CD4-positive, CD25-positive, alpha-beta regulatory T cell (primary cell): ENCODE data around the gene B3GNT2. TPM values are rescaled to one million over a fixed set of nuclear protein-coding genes. Genes with fewer than 3 reads are reported as not detected.
"Not testable (repeated sequence)": the region's sequence is repeated elsewhere in the genome, so short reads cannot be mapped to it uniquely, and the experiment has no call there.

Source experiments
- ATAC-seq, 2 donors: fragments of 150-1000 bp; cut with Tn5 transposase; one replicate each; pipeline ENCODE4 v1.10.0; 2021; ENCODE audit warnings: low read depth in 2 of 2, moderate number of reproducible peaks in 2 of 2, moderate library complexity in 1 of 2
- DNase-seq, 3 donors: peaks; one replicate each; pipeline versions ENCODE4 v3.0.0 to v3.0.0-alpha.2; 2012 to 2022; ENCODE audit warnings: mixed read lengths in 1 of 3
- H3K27ac ChIP-seq: one replicate; pipeline ENCODE4 v1.7.0; 2013; ENCODE audit warnings: mild to moderate bottlenecking, low read length; ENCODE audit not compliant: insufficient read depth, poor library complexity, severe bottlenecking
- H3K27me3 ChIP-seq: one replicate; pipeline ENCODE4 v1.7.0; 2013; ENCODE audit warnings: low read length; ENCODE audit not compliant: control insufficient read depth, insufficient read depth
- H3K36me3 ChIP-seq: one replicate; pipeline ENCODE4 v1.7.0; 2013; ENCODE audit warnings: mild to moderate bottlenecking, low read length, moderate library complexity; ENCODE audit not compliant: control insufficient read depth, insufficient read depth
- H3K4me1 ChIP-seq: 2 replicates; pipeline ENCODE4 v1.7.0; 2013; ENCODE audit warnings: mild to moderate bottlenecking, low read length; ENCODE audit not compliant: insufficient read depth, control insufficient read depth, poor library complexity, severe bottlenecking
- H3K4me3 ChIP-seq: one replicate; pipeline ENCODE4 v1.7.0; 2013; ENCODE audit warnings: low read depth, mild to moderate bottlenecking, low read length, moderate library complexity
- H3K9me3 ChIP-seq, 2 experiments: 1 replicate in 1 of 2; 2 replicates in 1 of 2; pipeline ENCODE4 v1.7.0; 2013; ENCODE audit warnings: low read length in 2 of 2, mild to moderate bottlenecking in 1 of 2, moderate library complexity in 1 of 2; ENCODE audit not compliant: control insufficient read depth in 2 of 2
- H3K27ac Mint-ChIP-seq, 3 donors: one replicate each; pipeline ENCODE4 v1.8.0; 2020 to 2022; ENCODE audit warnings: mild to moderate bottlenecking in 3 of 3, mixed read lengths in 3 of 3, moderate library complexity in 2 of 3
- H3K27me3 Mint-ChIP-seq: one replicate; pipeline ENCODE4 v1.8.0; 2022; ENCODE audit warnings: mild to moderate bottlenecking, mixed read lengths
- H3K36me3 Mint-ChIP-seq: one replicate; pipeline ENCODE4 v1.8.0; 2020; ENCODE audit warnings: mixed read lengths
- H3K4me1 Mint-ChIP-seq, 4 donors: one replicate each; pipeline ENCODE4 v1.8.0; 2020 to 2022; ENCODE audit warnings: mixed read lengths in 4 of 4, mild to moderate bottlenecking in 1 of 4
- H3K4me3 Mint-ChIP-seq, 4 donors: one replicate each; pipeline ENCODE4 v1.8.0; 2020 to 2022; ENCODE audit warnings: mild to moderate bottlenecking in 4 of 4, mixed read lengths in 4 of 4, moderate library complexity in 3 of 4
- H3K9me3 Mint-ChIP-seq, 7 donors: one replicate each; pipeline ENCODE4 v1.8.0; 2020 to 2022; ENCODE audit warnings: mixed read lengths in 7 of 7, mild to moderate bottlenecking in 3 of 7, moderate library complexity in 2 of 7
- polyA plus RNA-seq, 4 donors: library from polyadenylated mRNA; unstranded; fragments of 300-500 nt; fragmentation: Illumina TruSeq; gene quantifications; one replicate each; pipeline ENCODE4 v1.2.3, GENCODE V29; 2021
- total RNA-seq: library from RNA; stranded (reverse); gene quantifications from one replicate; pipeline ENCODE4 v1.2.3, GENCODE V29; 2022

Gene B3GNT2
- total and polyA plus RNA-seq, 5 donors from 2014 or later: 34.8 to 61.5 (median 40.1) TPM

- ATAC-seq (no peak), DNase-seq (peak in 1 of 3 donors; percentile 27)
- Histone ChIP-seq H3K4me3 (peak overlapping the region; percentile 90), H3K27me3 (no peaks in the 10 kb centered on the region), H3K4me1 (peaks cover 72% of the 10 kb centered on the region), H3K27ac (peak overlapping the region; percentile 87), H3K36me3 (no peaks in the 10 kb centered on the region), H3K9me3 (no peaks in the 10 kb centered on the region)
- Mint-ChIP-seq H3K4me3 (peak overlapping the region; percentile 91 to 100 (median 94)), H3K27ac (peak overlapping the region; percentile 32 to 93 (median 49)), H3K9me3 (no peaks in the 10 kb centered on the region), H3K4me1 (peaks cover 31 to 72% (median 52%) of the 10 kb centered on the region in 4 donors), H3K27me3 (peaks cover under 1% of the 10 kb centered on the region), H3K36me3 (peaks cover 4% of the 10 kb centered on the region)
Measured at GRCh38 chr2:62197925-62198633, 2.2 kb downstream of the B3GNT2 start.

DNA sequence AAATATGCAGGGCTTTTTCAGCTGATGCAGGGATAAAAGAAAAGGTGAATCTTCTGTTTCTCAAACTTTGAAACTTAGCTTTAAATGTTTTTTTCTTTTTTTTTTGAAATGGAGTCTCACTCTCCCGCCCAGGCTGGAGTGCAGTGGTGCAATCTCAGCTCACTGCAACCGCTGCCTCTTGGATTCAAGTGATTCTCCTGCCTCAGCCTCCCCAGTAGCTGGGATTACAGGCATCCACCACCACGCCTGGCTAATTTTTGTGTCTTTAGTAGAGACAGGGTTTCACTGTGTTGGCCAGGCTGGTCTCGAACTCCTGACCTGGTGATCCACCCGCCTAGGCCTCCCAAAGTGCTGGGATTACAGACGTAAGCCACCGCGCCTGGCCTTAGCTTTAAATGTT, 2.9 kb downstream of the B3GNT2 start:
- DNase-seq, ATAC-seq, H3K27me3 ChIP-seq, H3K9me3 ChIP-seq, H3K27me3 Mint-ChIP-seq, H3K36me3 Mint-ChIP-seq, H3K36me3 ChIP-seq, H3K9me3 Mint-ChIP-seq: not testable (repeated sequence)
- H3K4me3 Mint-ChIP-seq: peak overlapping the region; percentile 91 to 100 (median 94)
- Histone ChIP-seq H3K4me3 (peak overlapping the region; percentile 90), H3K27ac (peak overlapping the region; percentile 87), H3K4me1 (peaks cover 80% of the 10 kb centered on the region)
- H3K4me1 Mint-ChIP-seq: peaks cover 33 to 76% (median 59%) of the 10 kb centered on the region in 4 donors
- peak overlapping the region; percentile 49 to 93 (median 85) for H3K27ac Mint-ChIP-seq

- peaks cover 4% of the 10 kb centered on the region for H3K36me3 Mint-ChIP-seq
- H3K4me1 Mint-ChIP-seq: peaks cover 35 to 76% (median 64%) of the 10 kb centered on the region in 4 donors
- Histone ChIP-seq H3K27me3 (no peaks in the 10 kb centered on the region), H3K4me1 (peaks cover 86% of the 10 kb centered on the region), H3K27ac (peak overlapping the region; percentile 87), H3K4me3 (peak overlapping the region; percentile 90), H3K36me3 (no peaks in the 10 kb centered on the region), H3K9me3 (no peaks in the 10 kb centered on the region)
- ATAC-seq (no peak), DNase-seq (peak in 1 of 3 donors; percentile 38)
- peak overlapping the region; percentile 49 to 87 (median 85) for H3K27ac Mint-ChIP-seq
- H3K4me3 Mint-ChIP-seq: peak overlapping the region; percentile 91 to 100 (median 94)
- no peaks in the 10 kb centered on the region for H3K27me3 Mint-ChIP-seq
- no peaks in the 10 kb centered on the region for H3K9me3 Mint-ChIP-seq
Measured at GRCh38 chr2:62199392-62200125, 3.6 kb downstream of the B3GNT2 start.

DNA sequence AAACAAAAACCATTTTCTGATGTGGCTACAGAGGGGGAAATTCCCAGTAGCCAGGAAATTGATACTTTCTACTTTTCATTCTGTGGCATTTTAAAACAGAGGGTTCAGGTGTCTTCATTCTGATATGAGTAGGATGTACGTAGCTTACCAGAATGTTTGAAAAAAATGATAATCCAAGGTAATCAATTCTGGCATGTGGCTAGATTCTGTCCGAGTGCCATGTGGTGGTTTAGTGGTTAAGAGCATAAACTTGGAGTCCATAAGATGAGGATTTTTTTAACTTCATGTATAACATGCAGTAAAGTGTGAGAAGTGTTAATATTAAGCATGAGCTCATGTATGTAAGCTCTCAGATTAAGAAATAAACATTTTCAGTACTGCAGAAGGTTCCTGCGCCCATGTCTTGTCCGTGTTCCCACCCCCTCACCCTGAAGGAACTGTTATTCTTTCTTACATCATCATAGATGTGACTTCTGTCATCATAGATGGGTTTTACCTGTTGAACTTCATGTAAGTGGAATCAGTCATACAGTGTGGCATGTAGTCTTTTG, 4.5 kb downstream of the B3GNT2 start:
- Mint-ChIP-seq H3K9me3 (no peaks in the 10 kb centered on the region), H3K4me1 (peaks cover 43 to 79% (median 71%) of the 10 kb centered on the region in 4 donors), H3K36me3 (peaks cover 4% of the 10 kb centered on the region), H3K4me3 (peak overlapping the region; percentile 91 to 100 (median 94)), H3K27ac (peak overlapping the region; percentile 49 to 87 (median 72)), H3K27me3 (no peaks in the 10 kb centered on the region)
- ATAC-seq (no peak), DNase-seq (peak in 2 of 3 donors; percentile 34 to 57)
- Histone ChIP-seq H3K4me1 (peaks cover 84% of the 10 kb centered on the region), H3K27me3 (no peaks in the 10 kb centered on the region), H3K27ac (peak overlapping the region; percentile 87), H3K9me3 (no peaks in the 10 kb centered on the region), H3K36me3 (no peaks in the 10 kb centered on the region), H3K4me3 (peak overlapping the region; percentile 90)

- Histone ChIP-seq H3K36me3 (no peaks in the 10 kb centered on the region), H3K27ac (peak overlapping the region; percentile 87), H3K27me3 (no peaks in the 10 kb centered on the region), H3K4me3 (peak overlapping the region; percentile 90), H3K9me3 (no peaks in the 10 kb centered on the region), H3K4me1 (peaks cover 85% of the 10 kb centered on the region)
- Mint-ChIP-seq H3K9me3 (no peaks in the 10 kb centered on the region), H3K27ac (peak overlapping the region; percentile 49 to 87 (median 72)), H3K4me1 (peaks cover 44 to 84% (median 76%) of the 10 kb centered on the region in 4 donors), H3K4me3 (peak overlapping the region; percentile 91 to 100 (median 94)), H3K36me3 (peaks cover 4% of the 10 kb centered on the region), H3K27me3 (no peaks in the 10 kb centered on the region)
- no peak for DNase-seq
- ATAC-seq: no peak
Measured at GRCh38 chr2:62200868-62201267, 5.0 kb downstream of the B3GNT2 start.

DNA sequence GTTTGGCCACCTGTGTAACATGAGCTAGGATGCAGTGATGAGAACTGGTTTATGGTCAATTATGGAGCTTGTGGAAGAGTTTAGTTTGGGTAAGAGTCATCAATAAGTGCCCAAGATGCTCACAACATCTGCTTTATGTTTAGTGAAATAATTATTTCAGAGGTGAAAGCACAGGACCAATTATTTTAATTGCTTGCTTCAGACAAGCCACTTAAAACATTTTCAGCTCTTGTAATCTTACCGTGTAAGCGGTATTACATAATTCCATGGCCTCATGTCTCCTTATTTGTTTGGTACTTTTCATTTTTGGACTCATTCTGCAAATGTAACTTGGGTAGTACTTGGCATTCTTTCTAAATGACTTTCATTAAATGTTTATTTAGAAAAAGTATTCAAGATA, 5.4 kb downstream of the B3GNT2 start:
- peaks cover 89% of the 10 kb centered on the region for H3K4me1 ChIP-seq
- ATAC-seq: no peak

DNA sequence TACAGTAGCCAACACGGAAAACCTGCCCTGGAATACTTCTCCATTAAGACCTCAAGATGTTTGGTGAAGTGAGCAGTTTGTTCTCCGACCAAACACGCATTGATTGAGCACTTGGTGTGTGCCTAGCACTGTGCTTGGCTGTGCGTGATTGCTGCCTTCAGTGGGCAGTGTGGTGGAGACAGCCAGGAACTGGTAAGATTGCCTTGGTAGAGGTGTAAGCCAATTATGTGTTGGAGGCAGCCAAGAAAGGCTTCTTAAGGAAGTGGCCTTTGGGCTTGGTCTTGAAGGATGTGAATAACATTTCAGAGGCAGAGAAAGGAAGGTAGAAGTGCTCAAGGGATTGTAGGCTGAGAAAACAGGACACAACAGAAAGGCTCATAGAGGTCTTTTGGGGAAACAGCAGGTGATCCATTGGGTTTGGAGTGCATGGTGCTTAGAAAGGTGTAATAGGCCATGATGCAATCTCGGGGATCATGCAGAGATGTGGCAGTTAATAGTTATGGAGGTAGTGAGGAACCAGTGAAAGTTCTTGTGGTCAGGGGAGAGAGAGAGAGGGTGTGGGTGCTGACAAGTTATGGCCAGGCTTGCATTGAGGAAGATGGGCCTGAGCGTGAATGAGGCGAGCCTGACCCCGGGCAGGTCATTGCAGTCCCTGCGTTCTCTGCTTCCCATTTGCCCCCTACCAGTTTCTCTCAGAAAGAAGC, 6.3 kb downstream of the B3GNT2 start:
- Mint-ChIP-seq H3K9me3 (no peaks in the 10 kb centered on the region), H3K4me1 (peaks cover 55 to 96% (median 84%) of the 10 kb centered on the region in 4 donors), H3K27ac (peak overlapping the region; percentile 49 to 89 (median 59)), H3K27me3 (no peaks in the 10 kb centered on the region), H3K36me3 (peaks cover 11% of the 10 kb centered on the region), H3K4me3 (peak overlapping the region; percentile 10 to 91 (median 70))
- peak in 1 of 3 donors; percentile 54 for DNase-seq
- Histone ChIP-seq H3K27me3 (no peaks in the 10 kb centered on the region), H3K36me3 (no peaks in the 10 kb centered on the region), H3K4me1 (peaks cover 97% of the 10 kb centered on the region), H3K27ac (peak overlapping the region; percentile 18), H3K9me3 (no peaks in the 10 kb centered on the region), H3K4me3 (peak overlapping the region; percentile 90)
- ATAC-seq: no peak

More for the DNA sequence above, 5.4 kb downstream of the B3GNT2 start:
- peak overlapping the region; percentile 87 for H3K27ac ChIP-seq
- H3K36me3 Mint-ChIP-seq: peaks cover 4% of the 10 kb centered on the region
- DNase-seq: no peak
- peak overlapping the region; percentile 49 to 87 (median 72) for H3K27ac Mint-ChIP-seq
- H3K4me1 Mint-ChIP-seq: peaks cover 46 to 88% (median 79%) of the 10 kb centered on the region in 4 donors
- no peaks in the 10 kb centered on the region for H3K36me3 ChIP-seq
- H3K4me3 Mint-ChIP-seq: peak overlapping the region; percentile 91 to 100 (median 94)
- no peaks in the 10 kb centered on the region for H3K27me3 Mint-ChIP-seq
- peak overlapping the region; percentile 90 for H3K4me3 ChIP-seq
- H3K9me3 ChIP-seq: no peaks in the 10 kb centered on the region
- no peaks in the 10 kb centered on the region for H3K9me3 Mint-ChIP-seq
- no peaks in the 10 kb centered on the region for H3K27me3 ChIP-seq
